Mammary microvascular endothelial cell (primary cell): ENCODE data around the gene CPEB4. TPM values are rescaled to one million over a fixed set of nuclear protein-coding genes. Genes with fewer than 3 reads are reported as not detected.

Source experiments
- total RNA-seq: library from RNA; depleted of rRNA; stranded (reverse); fragments of >200 nt; gene quantifications from 2 replicates; pipeline ENCODE4 v1.2.3, GENCODE V29; 2015

The CPEB4 gene
- 7.4 and 10.0 TPM in 2 replicates for total RNA-seq

DNA sequence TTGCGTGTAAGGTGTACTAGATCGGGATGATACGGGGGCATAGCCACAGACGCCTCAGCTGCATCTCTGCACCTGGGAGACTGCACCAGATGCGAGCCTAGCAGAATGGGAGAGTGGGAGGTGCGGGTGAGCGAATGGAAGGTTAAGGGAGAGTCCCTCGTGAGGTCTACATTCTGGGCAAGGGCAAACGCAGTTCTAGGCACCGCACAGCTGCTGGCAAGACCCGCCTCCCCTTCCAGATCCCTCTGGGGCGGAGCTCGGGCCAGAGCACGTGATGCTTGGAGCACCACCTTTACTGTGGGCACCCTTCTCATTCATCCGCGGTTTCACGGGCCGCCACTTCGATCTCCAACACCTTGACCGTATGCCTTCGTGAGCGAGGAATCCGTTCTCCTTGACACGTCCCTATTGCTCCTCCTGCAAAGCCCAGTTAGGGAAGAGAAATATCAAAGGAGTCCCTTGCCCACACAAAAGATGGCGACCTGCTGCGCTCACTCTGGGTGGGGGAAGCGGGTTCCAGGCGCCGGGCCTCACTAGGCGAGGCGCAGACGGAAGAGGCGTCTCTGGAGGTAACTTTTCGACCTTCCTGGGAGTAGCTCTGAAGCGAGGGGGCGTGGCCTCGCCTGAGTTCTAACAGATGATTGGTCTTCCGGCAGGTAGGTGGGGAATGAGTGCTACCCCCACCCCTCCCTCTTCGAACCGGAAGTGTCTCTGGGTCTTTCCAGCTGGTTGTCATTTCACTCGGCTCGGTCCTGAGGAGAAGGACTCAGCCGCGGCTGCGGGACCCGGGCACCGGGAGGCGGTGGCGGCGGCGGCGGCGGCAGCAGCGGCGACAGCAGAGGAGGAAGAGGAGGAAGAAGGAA, at the start of gene CPEB4:
TSS of gene CPEB4 (plus strand) at position 740 of the 863 bp plus-strand sequence. CDS start 1,385 bp downstream, outside the sequence.

DNA sequence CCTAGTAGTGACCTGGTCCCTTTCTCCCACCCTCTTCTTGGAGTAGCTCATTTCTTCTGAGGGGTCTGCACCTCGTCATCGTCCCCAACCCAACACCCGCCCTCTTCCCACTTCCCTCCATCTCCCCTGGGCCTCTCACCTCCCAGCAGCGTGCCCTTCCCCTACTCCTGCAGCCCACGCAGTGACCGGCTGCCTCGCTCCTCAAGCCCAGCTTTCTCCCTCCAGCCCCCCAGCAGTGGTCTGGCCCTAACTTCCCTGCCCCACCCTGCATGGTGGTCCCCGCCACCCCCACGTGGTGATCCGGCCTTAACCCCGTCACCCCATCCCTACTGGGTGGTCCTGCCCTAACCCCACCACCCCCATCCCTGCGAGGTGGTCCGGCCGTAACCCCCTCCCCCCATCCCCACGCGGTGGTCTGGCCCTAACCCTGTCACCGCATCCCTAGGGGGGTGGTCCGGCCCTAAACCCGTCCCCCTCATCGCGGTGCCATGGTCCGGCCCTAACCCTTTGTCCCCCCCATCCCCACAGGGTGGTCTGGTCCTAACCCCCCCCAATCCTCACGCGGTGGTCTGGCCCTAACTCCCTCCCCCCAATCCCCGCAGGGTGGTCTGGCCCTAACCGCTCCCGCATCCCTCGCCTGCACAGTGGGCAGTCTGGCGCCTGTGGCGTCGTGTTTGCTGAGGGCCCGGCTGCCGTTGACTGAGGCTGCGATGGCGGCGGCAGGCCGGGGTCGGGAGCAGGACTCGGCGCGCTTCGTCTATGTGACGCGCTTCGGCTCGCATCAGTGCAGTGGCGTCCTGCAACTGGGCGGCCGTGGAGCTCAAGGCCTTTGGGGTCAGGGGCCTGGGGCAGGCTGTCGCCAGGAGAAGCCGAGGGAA, 100.6 kb downstream of the CPEB4 start, which contains the start of gene C5orf47:
TSS of gene C5orf47 (plus strand) at position 617 of the 878 bp plus-strand sequence. CDS start at position 711, 94 bp downstream.

Other genes starting within 250 kb of the CPEB4 start
- not detected in 2 replicates for gene C5orf47, start 100.8 kb downstream of the CPEB4 start, total RNA-seq
- gene NSG2, start 157.4 kb downstream of the CPEB4 start, total RNA-seq, result not detected in 2 replicates